ENCODE data around the gene PACRG. TPM values are rescaled to one million over a fixed set of nuclear protein-coding genes. Genes with fewer than 3 reads are reported as not detected.

PACRG gene
- total RNA-seq, 1 experiment from 2014 or later = 0.26 TPM

GRCh38 chr6:162854228-162854627 is 126.5 kb downstream of the PACRG start:
- no peak overlapping the region for H3T11ph ChIP-seq (ENCODE audit: low read length)
- no peak overlapping the region for H4K5ac ChIP-seq (ENCODE audit: insufficient read length, low read depth, low read length)
- peaks cover 0 to 8% of the 10 kb centered on the region in 2 experiments; a peak in 4 of 5 replicates for H3K9me3 Mint-ChIP-seq
- H2AK5ac ChIP-seq (ENCODE audit: insufficient read length, low read length) = no peak overlapping the region
- H3K79me2 ChIP-seq (ENCODE audit: insufficient read depth, low read length) = no peaks in the 10 kb centered on the region
- no peaks in the 10 kb centered on the region for H4K20me1 ChIP-seq (ENCODE audit: control insufficient read depth, insufficient read depth, insufficient read length)
- H3K79me1 ChIP-seq (ENCODE audit: insufficient read depth, low read depth, low read length, poor library complexity, severe bottlenecking) = no peaks in the 10 kb centered on the region
- H3K9ac ChIP-seq (ENCODE audit: extremely low read depth, insufficient read length, low read length) = no peak overlapping the region
- no peak overlapping the region for H2BK5ac ChIP-seq (ENCODE audit: insufficient read length, low read length)
- no peak overlapping the region for H2AFZ ChIP-seq (ENCODE audit: low read length)
- H3K27me3 ChIP-seq (ENCODE audit: insufficient read depth, low read length) = no peaks in the 10 kb centered on the region
- no peak overlapping the region for H2BK12ac ChIP-seq (ENCODE audit: insufficient read length, low read depth, low read length)
- no CpG with 5 or more reads among the region's 1 CpG for WGBS (ENCODE audit: extremely low coverage, insufficient read length, low lambda C conversion rate)
- H2BK15ac ChIP-seq (ENCODE audit: low read depth, low read length) = no peak overlapping the region
- no peak overlapping the region for H3K14ac ChIP-seq (ENCODE audit: insufficient read depth, low read length)
- peaks cover 0 to 11% (median 10%) of the 10 kb centered on the region in 3 experiments; a peak in 5 of 7 replicates for H3K36me3 Mint-ChIP-seq (ENCODE audit: insufficient read depth in 1 of 3, low read depth in 3 of 3)
- H2BK20ac ChIP-seq (ENCODE audit: low read depth, low read length, poor library complexity, severe bottlenecking) = no peak overlapping the region
- TF ChIP-seq CTCF (conservative IDR thresholded peaks at IDR 0.05) = no peak
- no peak overlapping the region for H3K4me3 Mint-ChIP-seq
- no peak overlapping the region for H3K4ac ChIP-seq (ENCODE audit: low read depth, low read length)
- H3K9me3 ChIP-seq (ENCODE audit: control insufficient read depth, low read depth, low read length) = no peaks in the 10 kb centered on the region
- H3K4me1 ChIP-seq (ENCODE audit: insufficient read depth, low read length) = no peaks in the 10 kb centered on the region
- H2BK120ac ChIP-seq (ENCODE audit: low read depth, low read length, poor library complexity, severe bottlenecking) = no peak overlapping the region
- peaks cover 47 to 56% of the 10 kb centered on the region in 2 experiments for H3K4me1 Mint-ChIP-seq
- no peak overlapping the region for H4K91ac ChIP-seq (ENCODE audit: insufficient read length, low read depth, low read length)
- no peaks in the 10 kb centered on the region for H3K23me2 ChIP-seq (ENCODE audit: insufficient read length, low read depth, low read length, poor library complexity, severe bottlenecking)
- H3K4me2 ChIP-seq (ENCODE audit: insufficient read depth, insufficient read length, low read length) = no peak overlapping the region
- no peak overlapping the region for H3K56ac ChIP-seq (ENCODE audit: insufficient read length, low read depth, low read length)
- no peaks in the 10 kb centered on the region; the same call in 1 of the 2 replicates for H3K27me3 Mint-ChIP-seq (ENCODE audit: low read depth)
- H3K27ac Mint-ChIP-seq = no peak overlapping the region
- H3K23ac ChIP-seq (ENCODE audit: insufficient read length, low read depth, low read length) = no peak overlapping the region
- H3K27ac ChIP-seq (ENCODE audit: insufficient read length, low read depth, low read length) = no peak overlapping the region
- no peak overlapping the region for H3K18ac ChIP-seq (ENCODE audit: insufficient read length, low read depth, low read length)
- no peak for DNase-seq
- H4K8ac ChIP-seq (replicated peaks; ENCODE audit: insufficient read length, low read depth, low read length) = no peak overlapping the region
